NCI-H748 (cell line): Measurements from ENCODE around the gene CERS2.

Experiments used
- DNase-seq: peaks from one replicate; lab custom pipeline; 2025; ENCODE audit not compliant: unreplicated experiment; lab: John Stamatoyannopoulos, UW

CERS2 gene, protein sequence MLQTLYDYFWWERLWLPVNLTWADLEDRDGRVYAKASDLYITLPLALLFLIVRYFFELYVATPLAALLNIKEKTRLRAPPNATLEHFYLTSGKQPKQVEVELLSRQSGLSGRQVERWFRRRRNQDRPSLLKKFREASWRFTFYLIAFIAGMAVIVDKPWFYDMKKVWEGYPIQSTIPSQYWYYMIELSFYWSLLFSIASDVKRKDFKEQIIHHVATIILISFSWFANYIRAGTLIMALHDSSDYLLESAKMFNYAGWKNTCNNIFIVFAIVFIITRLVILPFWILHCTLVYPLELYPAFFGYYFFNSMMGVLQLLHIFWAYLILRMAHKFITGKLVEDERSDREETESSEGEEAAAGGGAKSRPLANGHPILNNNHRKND

DNA sequence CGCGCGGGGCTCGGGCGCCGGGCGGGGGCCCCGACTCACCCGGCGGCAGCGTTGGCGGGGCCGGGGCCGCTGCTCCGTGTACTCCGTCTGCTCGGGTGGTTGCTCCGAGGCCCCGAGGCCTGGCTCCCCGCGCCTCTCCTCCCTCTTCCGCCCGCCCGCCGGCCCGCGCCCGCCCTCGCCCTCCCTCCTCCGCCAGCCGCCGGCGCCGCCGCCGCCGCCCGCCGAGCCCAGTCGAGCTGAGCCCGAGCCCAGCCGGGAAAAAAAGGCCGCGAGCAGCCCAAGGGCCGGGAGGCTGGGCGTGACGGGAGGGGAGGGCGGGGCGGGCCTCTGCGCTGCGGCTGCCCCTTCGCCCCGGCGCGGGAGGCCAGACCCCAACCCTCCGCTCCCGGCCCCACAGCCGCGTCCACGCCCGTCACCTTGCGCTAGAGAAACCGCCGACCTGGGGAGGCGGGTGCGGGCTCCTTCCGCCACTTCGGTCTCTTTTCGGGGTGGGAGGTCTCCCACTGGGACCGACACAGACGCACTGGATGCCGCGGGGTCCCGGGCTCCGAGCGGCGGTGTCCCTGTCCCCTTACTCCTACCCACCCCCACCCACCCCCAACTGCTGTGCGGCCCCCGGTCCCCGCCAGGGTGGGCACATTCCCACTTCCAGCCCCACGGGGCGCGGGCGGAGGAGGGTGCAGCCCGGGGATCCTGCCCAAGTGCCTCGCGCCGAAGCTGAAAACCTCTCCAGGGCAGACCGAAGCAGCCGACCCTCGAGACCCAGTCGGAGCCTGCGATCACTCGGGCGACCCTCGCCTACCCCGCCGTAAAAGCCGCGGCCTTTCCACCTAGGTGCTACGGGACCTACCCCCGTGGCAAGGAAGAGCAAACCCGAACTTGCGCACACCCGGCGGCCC lies at the start of gene CERS2:
Gene CERS2, minus strand, starts transcription at position 256 of the 899 bp plus-strand sequence. CDS start 5,745 bp downstream, outside the sequence.
- DNase-seq, result peak; percentile 87

DNA sequence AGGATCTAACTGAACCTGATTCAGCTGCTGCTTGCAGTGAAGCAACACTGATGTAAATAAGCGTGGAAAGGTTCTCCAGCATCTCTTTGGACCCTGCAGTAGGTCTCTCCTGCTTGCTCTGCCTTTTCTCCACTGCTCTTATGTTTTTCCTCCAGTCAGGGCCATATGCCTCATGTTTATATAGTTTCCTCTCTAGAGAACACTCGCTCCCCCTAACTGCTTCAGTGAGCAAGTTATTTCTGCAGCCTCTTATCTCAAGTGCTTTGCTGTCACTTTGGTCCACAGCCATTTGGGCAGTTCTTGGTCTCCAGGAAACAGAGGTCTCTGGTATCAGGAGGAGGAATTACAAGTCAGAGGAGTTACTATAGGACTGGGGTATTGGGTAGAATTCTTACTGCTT lies 38.9 kb upstream of the CERS2 start:
- DNase-seq, result no peak

DNA sequence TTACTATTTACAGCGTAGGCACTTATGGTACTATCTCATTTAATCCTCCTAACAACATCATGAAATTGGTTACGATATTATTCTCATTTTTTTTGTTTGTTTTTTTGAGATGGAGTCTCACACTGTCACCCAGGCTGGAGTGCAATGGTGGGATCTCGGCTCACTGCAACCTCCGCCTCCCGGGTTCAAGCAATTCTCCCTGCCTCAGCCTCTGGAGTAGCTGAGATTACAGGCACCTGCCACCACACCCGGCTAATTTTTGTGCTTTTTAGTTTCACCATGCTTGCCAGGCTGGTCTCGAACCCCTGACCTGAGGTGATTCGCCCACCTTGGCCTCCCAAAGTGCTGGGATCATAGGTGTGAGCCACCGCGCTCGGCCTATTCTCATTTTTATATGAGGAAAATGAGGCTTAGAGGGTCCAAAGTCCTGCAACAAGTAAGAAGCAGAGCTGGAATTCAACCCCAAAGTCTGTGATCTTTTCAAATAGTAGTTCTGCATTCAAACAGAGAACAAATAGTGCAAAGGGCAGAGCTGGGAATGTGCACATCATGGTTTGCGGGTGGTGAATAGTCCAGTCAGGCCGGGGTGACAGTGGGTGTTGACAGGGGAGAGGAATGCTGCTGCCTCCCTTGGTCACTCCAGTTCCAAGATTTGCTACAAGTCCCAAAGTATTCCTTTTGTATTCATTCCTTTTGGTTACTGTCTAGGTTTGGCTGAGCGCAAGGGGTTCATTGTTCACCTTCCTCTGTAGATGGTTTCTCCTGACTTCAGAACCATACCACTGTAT lies 38.2 kb upstream of the CERS2 start:
- no peak for DNase-seq

DNA sequence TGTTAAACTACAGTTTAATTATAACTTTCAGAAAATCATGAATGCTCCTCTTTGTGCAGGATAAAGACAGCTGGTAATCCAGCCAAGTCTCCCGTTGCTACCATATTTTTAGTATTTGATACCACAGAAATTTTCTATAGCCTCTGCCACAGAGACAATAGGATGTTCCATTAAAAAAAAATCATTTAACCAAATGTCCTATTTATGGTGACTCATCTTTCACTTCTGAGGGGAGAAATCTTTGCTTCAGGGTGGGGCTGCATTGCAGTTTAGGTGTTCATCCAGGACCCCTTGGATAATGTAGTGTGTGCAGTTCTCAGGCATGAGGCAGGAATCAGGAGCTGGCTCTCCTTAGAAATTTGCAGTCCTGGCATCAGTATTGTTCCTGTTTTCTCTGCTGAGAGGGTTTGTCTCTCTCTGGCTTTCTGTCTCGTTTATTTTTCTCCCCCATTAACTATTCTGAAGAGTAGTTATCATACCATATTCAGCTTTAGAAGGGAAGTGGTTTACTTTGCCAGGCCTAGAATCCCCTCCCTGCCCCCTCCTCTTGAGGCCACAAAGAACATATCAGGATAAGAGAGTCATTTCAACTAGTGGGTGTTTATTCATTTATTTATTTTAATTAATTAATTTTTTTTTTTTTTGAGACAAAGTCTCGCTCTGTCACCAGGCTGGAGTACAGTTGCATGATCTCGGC lies 36.7 kb upstream of the CERS2 start:
- DNase-seq, result no peak

DNA sequence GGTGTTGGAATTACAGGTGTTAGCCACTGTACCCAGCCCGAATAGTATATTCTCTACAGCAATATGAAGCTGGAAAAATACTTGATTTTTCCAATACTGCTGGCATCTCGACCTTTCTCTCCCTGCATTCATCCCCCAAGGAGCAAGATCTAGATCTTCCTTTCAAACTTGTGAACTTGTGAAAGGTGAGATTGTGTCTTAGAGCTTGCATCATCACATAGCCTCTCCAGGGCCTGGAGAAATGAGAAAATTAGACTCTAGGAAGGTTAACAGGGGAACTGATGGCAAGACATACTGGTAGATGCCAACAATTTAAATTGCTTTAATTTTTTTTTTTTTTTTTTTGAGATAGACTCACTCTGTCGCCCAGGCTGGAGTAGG lies 35.7 kb upstream of the CERS2 start:
- DNase-seq, result no peak

DNA sequence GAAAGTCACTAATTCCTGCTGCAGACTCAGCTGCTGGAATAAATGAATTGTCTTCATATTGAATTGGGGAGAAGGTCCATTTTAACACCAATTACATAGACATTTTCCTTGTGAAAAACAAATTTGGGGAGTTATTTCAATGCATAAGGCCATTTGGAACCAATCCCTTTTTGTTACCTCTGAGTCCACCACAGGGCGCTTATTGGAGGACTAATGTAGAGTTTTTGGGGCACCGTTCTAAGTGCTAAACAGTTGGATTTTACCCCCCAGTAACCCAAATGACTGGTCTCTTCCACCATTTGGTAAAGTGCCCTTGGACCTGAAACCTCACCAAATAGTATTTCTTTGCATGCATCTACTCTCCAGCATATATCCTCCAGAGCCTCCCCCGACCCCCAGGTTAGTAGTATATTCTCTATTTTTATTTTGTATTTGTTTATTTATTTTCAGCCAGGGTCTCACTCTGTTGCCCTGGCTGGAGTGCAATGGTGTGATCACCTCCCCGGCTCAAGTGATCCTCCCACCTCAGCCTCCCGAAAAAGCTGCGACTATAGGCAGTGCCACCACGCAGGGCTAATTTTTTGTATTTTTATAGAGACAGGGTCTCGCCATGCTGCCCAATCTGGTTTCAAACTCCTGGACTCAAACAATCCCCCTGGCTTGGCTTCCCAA lies 35.2 kb upstream of the CERS2 start:
- no peak for DNase-seq

DNA sequence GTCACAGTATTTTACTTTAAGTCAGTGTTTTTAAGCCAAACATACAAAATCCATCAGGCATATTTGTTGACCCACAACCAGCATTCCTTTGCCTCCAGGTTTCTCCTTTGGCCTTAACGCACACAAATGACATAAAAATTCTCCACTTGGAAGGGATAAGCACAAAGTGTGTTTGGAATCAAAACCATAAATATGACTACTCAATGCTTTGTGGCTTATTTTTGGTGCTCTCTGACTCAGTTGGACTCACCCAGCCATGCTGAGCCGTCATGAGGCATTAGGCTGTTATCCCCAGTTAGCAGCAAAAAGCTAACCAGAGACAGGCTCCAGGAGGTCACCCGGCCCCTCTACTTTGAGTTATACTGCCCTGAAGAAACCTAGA lies 34.6 kb upstream of the CERS2 start:
- no peak for DNase-seq

DNA sequence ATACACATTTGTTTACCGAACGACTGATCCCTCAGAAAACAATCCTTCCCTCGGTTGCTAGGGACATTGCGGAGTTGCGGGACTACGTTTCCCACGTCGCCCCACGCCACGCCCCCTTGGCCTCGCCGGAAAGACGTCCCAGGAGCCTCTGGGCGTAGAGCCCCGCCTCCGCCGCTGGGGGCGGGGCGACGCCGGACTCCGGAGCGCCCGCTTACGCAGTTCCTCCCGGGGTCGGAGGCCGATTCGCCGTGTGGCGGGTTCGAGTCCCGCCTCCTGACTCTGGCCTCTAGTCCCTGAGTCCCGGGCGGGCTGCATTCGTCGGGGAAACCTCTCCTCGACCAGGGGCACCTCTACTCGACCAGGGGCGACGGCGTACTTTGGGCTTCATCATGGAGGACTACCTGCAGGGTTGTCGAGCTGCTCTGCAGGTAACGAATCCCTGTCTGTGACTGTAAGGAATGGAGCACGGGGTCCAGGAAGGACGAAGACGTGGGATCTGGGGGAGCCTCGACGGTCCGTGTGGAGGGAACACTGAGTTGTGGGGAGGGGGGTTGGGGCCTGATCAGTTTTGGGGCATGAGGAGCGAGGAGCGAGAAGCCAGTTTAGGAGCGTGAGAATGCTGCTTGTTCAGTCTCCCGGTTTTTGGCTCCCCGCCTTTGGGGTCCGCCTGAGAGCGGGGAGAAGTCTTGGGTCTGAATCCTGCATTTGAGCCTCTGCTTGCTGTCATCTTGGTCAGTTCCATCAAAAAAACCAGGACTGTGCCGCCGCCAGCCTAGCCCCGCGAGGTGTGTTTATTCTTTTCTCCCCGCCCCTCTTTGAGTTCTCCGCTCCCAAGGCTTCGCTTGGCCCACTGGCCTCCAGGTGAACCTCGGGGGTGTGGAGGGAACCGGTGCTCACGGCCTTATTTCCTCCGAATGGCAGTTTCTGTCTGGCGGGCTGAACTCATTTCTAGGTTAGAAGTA lies 33.9 kb upstream of the CERS2 start, which contains the start of gene PRUNE1:
Gene PRUNE1, plus strand, starts transcription at position 206 of the 962 bp plus-strand sequence. Its CDS starts 184 bp downstream, at position 390.
- DNase-seq, result peak; percentile 97

DNA sequence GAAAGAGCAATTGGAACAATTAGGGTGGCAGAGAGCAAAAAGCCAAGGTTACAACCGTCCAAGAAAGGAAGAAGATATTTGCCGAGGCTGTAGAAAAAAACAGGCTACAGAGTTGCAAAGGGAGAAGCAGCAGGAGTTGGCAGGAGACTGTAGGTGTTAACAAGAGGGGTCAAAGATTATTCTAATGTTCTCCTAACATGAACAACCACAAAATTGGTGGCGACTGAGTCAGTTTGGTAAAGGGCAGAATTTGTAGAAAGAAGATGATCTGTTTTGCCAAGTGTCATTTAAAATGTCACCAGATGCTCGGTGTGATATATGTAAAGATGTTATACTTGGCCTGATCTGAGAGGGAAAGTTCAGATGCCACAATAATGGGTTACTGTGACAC lies 33.2 kb upstream of the CERS2 start:
- DNase-seq, result peak; percentile 27

DNA sequence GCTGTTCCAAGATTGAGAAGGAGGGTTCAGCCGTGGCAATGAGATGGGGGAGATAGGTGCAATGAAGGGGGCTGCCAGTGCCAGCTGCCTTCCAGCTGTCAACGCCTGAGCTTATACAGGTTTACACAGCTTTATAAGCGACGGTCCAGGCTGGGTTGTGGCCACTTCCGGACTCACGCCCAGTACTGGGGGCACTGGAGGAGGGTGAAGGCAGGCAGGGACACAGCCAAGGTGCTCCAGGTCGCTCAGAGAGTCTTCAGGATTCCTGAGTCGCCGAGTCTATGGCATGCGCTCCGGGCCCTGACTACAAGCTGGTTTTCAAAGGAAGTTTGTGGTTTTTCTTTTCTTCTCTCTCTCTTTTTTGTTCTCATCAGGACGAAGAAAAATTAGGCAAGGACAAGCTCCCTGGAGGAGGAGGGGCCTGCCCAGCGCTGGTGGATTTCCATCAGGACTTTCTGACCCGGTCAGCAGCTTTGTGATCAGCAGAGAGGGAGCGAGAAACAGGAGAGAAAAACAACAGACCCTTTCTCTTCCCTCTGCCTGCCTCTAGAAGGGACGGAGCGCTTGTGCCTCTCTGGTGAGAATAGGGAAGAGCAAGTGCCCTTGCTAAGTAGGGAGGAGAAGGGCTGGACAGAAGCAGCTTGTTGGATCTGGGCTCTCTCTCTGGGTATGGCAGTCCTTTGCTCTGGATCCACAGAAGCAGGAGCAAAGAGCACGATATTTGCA lies 31.9 kb upstream of the CERS2 start, which contains the start of gene MINDY1:
Gene MINDY1, minus strand, starts transcription at position 576 of the 726 bp plus-strand sequence. CDS start 4,285 bp downstream, outside the sequence.
- peak; percentile 85 for DNase-seq

DNA sequence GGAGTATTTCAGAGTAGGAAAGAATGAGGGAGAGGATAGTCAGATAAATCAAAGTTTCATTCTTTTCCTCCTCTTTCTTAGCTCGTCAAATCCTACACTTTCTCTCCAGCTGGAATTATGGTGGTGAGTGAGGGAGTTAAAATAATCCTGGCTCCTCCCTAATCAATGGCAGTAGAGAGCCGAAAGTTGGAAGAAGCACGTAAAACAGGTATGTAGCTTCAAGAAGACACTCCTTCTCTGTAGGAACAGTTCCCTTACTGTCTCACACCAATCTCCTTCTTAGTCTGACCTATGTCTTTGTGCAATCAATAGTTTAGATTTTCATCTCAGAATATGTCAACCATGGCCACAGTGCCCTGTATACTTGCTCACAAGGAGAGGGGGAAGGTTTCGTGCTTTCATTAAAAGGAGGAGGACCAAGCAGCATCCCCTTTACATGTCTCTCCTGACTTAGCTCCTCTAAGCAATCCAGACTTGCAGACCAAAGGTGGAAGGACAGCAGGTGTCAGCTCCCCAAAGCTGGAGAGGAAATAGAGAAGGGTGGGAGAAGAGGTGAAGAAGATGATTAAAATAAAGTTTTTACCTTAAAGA lies 31.2 kb upstream of the CERS2 start:
- no peak for DNase-seq

DNA sequence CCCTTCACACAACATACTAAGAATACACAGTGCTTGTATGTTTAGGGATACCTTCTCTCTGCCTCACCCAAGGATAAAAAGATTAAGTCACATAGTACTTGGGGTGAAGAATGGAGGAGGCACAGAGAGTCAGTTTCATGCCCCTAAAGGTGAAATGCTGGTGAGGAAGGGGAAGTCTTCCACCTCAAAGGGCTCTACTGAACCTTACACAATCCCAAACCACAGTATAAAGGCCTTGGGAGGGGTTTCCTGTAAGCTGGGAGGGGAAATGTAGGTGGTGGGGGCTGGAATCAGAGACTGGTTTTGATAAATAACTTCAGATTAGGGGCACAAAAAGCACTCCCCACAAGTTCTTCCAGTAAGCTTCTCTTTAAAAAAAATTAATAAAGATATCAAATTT lies 28.5 kb upstream of the CERS2 start:
- no peak for DNase-seq

DNA sequence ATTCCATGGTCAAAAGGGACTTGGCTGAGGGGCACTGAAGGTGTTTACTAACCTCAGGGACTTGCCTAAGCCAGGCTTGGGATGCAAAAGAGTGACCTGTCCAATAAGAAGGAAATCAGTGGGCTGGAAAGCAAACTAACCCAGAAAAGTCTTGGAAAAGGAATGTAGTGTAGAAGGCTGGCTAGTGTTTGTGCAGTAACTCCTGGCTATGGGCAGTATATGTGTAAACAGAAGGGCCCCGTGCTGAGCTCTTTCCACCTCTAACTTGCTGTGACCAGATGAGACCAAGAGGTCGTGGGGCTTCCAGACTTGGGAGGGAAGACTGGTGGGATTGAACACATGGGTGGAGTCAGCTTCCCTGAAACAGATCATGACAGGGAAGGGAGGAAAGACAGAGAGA lies 28.0 kb upstream of the CERS2 start:
- DNase-seq, result no peak

DNA sequence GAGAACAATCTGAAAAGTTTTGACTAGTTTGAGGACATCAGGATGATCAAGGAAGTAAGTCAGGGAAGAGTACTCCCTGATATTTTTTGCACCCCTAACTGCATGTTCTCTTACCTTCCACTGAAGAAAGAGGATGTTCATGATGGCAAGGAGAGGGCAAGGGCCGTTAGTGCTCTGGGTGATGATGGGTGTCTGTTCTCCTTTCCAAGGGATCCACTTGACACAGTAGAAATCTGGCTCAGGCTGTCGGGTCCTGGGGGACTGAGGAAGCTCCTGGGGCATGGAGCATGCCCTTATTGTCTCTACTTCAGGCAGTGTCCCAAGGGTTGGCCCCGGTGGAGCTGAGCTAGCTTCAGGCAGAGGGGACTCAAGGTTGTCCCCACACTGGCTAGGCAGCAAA lies 27.4 kb upstream of the CERS2 start:
- DNase-seq, result no peak

DNA sequence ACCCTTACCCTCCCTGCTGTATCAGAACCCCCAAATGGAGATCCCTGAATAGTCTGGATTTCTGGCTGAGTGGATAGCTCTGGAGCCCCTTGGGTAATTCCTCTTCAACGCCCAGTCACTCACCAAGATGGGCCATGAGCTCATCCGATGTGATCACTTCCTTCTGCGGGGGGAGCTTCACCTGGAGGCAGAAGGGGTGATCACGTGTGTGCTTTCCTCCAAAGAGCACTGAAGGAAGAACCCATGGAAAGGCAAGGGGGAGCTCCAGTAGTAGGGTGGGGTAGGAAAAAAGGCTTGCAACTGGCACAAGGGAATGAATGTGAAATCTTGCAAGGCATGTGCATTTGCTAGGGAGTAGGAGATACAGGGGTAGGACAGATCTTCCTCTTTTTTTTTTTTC lies 27.0 kb upstream of the CERS2 start:
- DNase-seq, result no peak

DNA sequence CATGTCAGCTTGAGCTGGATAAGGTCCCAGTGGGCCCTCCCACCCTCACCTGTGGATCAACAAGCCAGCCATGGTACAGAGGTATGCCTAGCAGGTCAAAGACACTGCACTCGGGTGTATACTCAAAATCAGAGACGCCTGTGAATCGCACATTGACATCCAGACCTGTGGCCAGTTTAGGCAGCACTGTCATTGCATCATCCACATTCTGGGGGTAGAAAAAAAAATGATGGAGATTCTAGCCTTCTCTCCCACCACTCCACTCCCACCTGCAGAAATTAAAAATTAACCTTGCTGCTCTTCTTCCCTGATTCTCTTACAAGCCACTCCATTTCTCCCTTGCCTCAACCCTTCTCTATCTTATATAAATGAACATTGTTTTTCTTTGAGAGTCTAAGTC lies 25.8 kb upstream of the CERS2 start:
- DNase-seq, result no peak

DNA sequence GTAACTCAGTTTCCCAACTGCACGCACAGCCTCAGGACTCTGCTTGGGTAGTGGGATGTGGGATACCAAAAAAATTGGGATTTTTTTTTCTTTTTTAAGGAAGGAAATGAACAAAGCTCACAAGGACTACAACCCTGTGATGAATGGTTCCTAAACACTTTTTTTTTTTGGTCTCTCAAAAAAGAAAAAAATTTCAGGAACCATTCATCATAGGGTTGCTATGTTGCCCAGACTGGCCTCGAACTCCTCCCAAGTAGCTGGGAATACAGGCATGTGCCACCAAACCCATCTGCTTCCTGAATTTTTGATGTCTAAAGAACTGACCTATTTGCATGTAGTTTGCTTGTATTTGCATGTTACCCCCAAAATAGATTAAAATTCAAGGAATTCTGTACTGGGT lies 25.3 kb upstream of the CERS2 start:
- no peak for DNase-seq
